ENCODE measurements around the gene PLCL2. TPM values are rescaled to one million over a fixed set of nuclear protein-coding genes. Genes with fewer than 3 reads are reported as not detected.

Gene PLCL2
- total and polyA plus RNA-seq, 10 of the 15 experiments (the other 5 are each of a cell fraction or from before 2014, with no cell fraction given) = 7.5 to 37.3 (median 21.7) TPM

DNA sequence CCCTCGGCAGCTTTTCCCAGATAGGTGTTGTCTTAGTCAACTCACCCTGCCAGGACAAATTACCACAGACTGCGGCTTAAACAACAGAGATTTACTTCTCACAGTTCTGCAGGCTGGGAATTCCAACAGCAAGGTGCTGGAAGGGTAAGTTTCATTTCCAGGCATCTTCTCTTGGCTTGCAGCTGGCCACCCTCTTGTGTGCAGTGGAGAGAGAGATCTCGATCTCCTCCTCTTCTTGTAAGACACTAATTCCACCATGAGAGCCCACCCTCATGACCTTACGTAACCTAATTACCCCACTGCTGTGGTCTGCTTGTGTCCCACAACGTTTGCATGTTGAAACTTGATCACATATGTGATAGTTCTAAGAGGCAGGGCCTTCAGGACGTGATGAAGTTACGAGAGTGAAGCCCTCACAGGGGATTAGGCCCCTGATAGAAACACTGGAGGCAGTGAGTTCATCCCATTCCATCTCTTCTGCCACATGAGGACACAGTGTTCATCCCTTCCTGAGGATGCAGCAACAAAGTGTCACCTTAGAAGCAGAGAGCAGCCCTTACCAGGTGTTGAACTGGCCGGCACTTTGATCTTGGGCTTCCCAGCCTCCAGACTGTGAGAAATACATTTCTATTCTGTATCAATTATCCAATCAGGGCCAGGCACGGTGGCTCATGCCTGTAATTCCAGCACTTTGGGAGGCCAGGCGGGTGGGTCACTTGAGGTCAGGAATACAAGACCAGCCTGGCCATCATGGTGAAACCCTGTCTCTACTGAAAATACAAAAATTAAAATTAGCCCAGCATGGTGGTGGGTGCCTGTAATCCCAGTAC lies 247.7 kb downstream of the PLCL2 start:
- intact Hi-C loops (cut with micrococcal nuclease; ENCODE audit: unreplicated experiment) = no loop called here
- Histone ChIP-seq H3K36me3 (ENCODE audit: control insufficient read depth in 2 of 2, insufficient read depth in 2 of 2, low read length in 1 of 2) (no peaks in the 10 kb centered on the region), H4K20me1 (ENCODE audit: control insufficient read depth, insufficient read depth) (no peaks in the 10 kb centered on the region), H3K9me3 (replicated peaks; ENCODE audit: control insufficient read depth, insufficient read depth, low read length) (peaks cover 2% of the 10 kb centered on the region; the same call in 2 of the 3 replicates), H3K4me2 (ENCODE audit: control insufficient read depth, insufficient read depth) (no peak overlapping the region), H3K9ac (ENCODE audit: control insufficient read depth, insufficient read depth, low read length) (no peak overlapping the region), H3K4me3 (no peak overlapping the region), H3K27ac (ENCODE audit: control insufficient read depth, insufficient read depth) (no peak overlapping the region), H3K4me1 (ENCODE audit: control insufficient read depth, insufficient read depth, low read length) (no peaks in the 10 kb centered on the region), H3K79me2 (ENCODE audit: control insufficient read depth, insufficient read depth, low read length) (no peaks in the 10 kb centered on the region), H2AFZ (ENCODE audit: control insufficient read depth, low read depth, low read length) (no peak overlapping the region), H3K27me3 (replicated peaks in 1 of 2; ENCODE audit: control insufficient read depth in 2 of 2, insufficient read depth in 2 of 2, low read length in 1 of 2) (no peaks in the 10 kb centered on the region)
- ChIA-PET RAD21 (ENCODE audit: unreplicated experiment) (interaction anchor here (1.3 kb wide), 1 partner anchor 85 kb away, joined by 4 read pairs; no protein-coding TSS in a partner anchor), CTCF (no interaction called here), SMC1A (ENCODE audit: uncharacterized antibody, unreplicated experiment) (interaction anchor here (0.6 to 2.4 kb wide), 3 partner anchors 16 to 47 kb away, joined by 3 to 7 read pairs (median 3); no protein-coding TSS in a partner anchor), POLR2A (no interaction called here)
- in situ Hi-C loops (cut with MboI) = no loop called here
- 51% methylated on average over 10 of the region's 10 CpGs for WGBS (ENCODE audit: insufficient coverage, insufficient replicate concordance, low lambda C conversion rate, missing lambda C conversion rate)
- no TSS peak for BruUV-seq (replicated peaks)
- DNase-seq (ENCODE audit: low read depth, low spot score) (no peak), FAIRE-seq (no peak), ATAC-seq (no peak)
- TF ChIP-seq RUNX3 (IDR thresholded peaks at IDR 0.05; ENCODE audit: low read length) (peak; percentile 18; the same call in 1 of the 2 replicates), BRCA1 (IDR thresholded peaks at IDR 0.05; ENCODE audit: low read depth, low read length) (no peak)

GRCh38 chr3:17133632-17134545 lies 249.1 kb downstream of the PLCL2 start:
- H3K9me3 ChIP-seq (replicated peaks; ENCODE audit: control insufficient read depth, insufficient read depth, low read length) = no peaks in the 10 kb centered on the region; the same call in 1 of the 3 replicates
- intact Hi-C loops (cut with micrococcal nuclease; ENCODE audit: unreplicated experiment) = no loop called here
- in situ Hi-C loops (cut with MboI) = no loop called here
- H3K4me1 ChIP-seq (ENCODE audit: control insufficient read depth, insufficient read depth, low read length) = no peaks in the 10 kb centered on the region
- no peaks in the 10 kb centered on the region for H3K79me2 ChIP-seq (ENCODE audit: control insufficient read depth, insufficient read depth, low read length)
- no peak for FAIRE-seq
- H4K20me1 ChIP-seq (ENCODE audit: control insufficient read depth, insufficient read depth) = no peaks in the 10 kb centered on the region
- no peak overlapping the region for H3K4me2 ChIP-seq (ENCODE audit: control insufficient read depth, insufficient read depth)
- no peaks in the 10 kb centered on the region for H3K36me3 ChIP-seq (ENCODE audit: control insufficient read depth in 2 of 2, insufficient read depth in 2 of 2, low read length in 1 of 2)
- no peak overlapping the region for H3K4me3 ChIP-seq
- POLR2A ChIA-PET = no interaction called here
- no peaks in the 10 kb centered on the region for H3K27me3 ChIP-seq (replicated peaks in 1 of 2; ENCODE audit: control insufficient read depth in 2 of 2, insufficient read depth in 2 of 2, low read length in 1 of 2)
- CTCF ChIA-PET = no interaction called here
- no peak overlapping the region for H3K9ac ChIP-seq (ENCODE audit: control insufficient read depth, insufficient read depth, low read length)
- H2AFZ ChIP-seq (ENCODE audit: control insufficient read depth, low read depth, low read length) = no peak overlapping the region
- SMC1A ChIA-PET (ENCODE audit: uncharacterized antibody, unreplicated experiment) = interaction anchor here (1.6 kb wide), 1 partner anchor 45 kb away, joined by 3 read pairs; no protein-coding TSS in a partner anchor
- WGBS (ENCODE audit: insufficient coverage, insufficient replicate concordance, low lambda C conversion rate, missing lambda C conversion rate) = 73% methylated on average over 19 of the region's 19 CpGs
- RAD21 ChIA-PET (ENCODE audit: unreplicated experiment) = interaction anchor here (1.3 kb wide), 1 partner anchor 86 kb away, joined by 4 read pairs; no protein-coding TSS in a partner anchor
- H3K27ac ChIP-seq (ENCODE audit: control insufficient read depth, insufficient read depth) = no peak overlapping the region
- no peak for DNase-seq (ENCODE audit: low read depth, low spot score)
- ATAC-seq = no peak
- BruUV-seq (replicated peaks) = no TSS peak
- TF ChIP-seq ZBTB33 (IDR thresholded peaks at IDR 0.05) = no peak
- no peak for TF ChIP-seq TCF7 (IDR thresholded peaks at IDR 0.05; ENCODE audit: borderline replicate concordance)
- no peak for TF ChIP-seq SMC3 (IDR thresholded peaks at IDR 0.05; ENCODE audit: borderline replicate concordance, low read length)
- TF ChIP-seq RB1 (IDR thresholded peaks at IDR 0.05; ENCODE audit: borderline replicate concordance) = no peak
- TF ChIP-seq ZBTB40 (IDR thresholded peaks at IDR 0.05; ENCODE audit: borderline replicate concordance) = no peak
- no peak for TF ChIP-seq NR2C1 (IDR thresholded peaks at IDR 0.05)

All from GM12878 (cell line).